CD4-positive, alpha-beta T cell treated with Interleukin-17A for 1 hour (primary cell): ENCODE measurements around the gene RTN4.

ENCODE experiments used
- DNase-seq: peaks from one replicate; pipeline ENCODE4 v3.0.0-alpha.2; 2020

RTN4 gene

DNA sequence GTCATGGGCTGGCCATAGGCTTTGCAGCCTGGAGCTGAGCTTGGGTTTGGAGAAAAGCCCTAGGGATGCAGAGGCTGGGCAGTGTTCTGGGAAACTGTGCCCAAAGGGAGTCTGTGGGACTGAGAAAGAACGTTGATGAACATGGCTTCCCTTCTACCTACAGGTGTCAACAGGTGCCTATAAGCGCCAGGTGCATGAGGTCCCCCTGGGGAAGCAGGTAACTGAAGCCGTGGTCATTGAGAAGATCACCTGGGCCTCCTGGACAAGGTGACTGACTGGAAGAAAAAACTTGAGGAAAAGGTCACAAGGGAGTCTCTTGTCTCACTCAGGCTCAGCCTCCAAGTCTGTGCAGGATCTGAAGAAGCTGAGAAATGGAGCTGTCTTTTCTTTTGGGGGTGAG lies 83.4 kb downstream of the RTN4 start:
- DNase-seq, result no peak

DNA sequence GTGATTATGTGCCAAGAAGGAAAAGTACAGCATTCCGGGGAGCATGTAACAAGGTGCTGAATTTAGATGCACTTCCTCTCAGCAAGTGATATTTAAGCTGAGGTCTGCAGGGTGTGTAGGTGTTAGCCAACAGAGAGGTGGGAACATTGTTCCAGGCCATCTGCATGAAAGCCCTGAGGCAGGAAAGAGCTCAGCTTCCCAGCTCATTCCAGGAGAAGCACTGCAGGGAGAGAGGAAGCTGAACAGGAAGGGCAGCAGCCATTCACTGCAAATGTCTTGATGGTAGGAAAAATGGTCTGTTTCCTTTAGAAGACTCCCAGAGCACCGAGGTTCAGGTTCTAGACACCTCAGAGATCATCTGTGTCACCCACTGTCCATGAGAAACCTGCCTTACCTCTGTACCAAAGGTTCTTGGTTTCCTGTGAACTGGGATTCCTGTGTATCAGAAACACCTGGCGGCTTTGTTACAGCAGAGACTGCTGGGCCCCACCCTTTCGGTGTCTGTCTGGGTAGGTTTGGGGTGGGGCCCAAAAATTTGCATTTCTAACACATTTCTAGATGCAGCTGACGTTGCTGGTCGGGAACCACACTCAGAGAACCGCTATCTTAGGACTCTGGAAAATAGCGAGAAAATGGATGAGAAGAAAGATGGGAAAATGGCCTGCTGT lies 84.0 kb downstream of the RTN4 start:
- DNase-seq, result no peak

DNA sequence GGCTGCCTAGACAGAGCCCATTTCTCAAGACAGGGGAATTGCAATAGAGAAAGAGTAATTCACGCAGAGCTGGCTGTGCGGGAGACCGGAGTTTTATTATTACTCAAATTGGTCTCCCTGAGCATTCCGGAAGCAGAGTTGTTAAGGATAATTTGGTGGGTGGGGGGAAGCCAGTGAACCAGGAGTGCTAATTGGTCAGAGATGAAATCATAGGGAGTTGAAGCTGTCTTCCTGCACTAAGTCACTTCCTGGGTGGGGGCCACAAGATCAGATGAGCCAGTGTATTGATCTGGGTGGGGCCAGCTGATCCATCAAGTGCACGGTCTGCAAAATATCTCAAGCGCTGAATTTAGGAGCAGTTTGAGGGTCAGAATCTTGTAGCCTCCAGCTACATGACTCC lies 84.8 kb downstream of the RTN4 start:
- no peak for DNase-seq

DNA sequence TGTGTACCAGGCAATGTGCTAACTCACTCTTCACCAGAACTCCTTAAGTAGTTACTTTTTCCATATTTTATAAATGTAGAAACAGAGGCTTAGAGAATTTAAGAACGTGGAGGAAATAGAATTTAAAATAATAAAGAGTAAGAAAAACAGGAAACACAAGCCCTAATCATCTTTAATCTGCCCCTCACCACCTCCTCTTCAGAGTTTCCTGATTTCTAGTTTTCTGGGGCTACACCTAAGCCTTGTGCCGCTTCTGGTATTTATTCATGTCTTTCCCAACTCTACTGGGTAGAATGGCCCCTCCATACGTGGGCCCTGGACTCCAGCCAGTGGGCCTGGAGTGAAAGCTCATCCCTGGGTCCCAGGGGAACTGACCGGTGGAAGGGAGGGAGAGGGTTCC lies 85.4 kb downstream of the RTN4 start:
- no peak for DNase-seq

DNA sequence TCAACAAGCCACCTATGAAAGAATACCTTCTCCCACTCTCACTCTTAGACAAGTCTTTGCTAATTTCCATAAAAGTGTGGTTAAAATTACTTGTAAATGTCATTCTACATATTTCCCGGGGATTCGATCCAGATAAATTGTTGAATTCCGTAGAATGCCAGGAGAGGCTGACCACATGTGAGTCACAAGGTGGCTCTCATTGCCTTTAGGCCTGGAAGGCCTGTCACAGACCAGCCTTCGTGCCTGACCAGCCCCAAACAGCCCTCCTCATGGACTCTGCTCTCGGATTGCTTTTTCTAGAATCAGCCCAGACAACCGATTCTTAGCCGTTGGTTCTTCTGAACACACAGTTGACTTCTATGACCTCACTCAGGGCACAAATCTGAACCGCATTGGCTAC lies 86.0 kb downstream of the RTN4 start:
- DNase-seq, result no peak

DNA sequence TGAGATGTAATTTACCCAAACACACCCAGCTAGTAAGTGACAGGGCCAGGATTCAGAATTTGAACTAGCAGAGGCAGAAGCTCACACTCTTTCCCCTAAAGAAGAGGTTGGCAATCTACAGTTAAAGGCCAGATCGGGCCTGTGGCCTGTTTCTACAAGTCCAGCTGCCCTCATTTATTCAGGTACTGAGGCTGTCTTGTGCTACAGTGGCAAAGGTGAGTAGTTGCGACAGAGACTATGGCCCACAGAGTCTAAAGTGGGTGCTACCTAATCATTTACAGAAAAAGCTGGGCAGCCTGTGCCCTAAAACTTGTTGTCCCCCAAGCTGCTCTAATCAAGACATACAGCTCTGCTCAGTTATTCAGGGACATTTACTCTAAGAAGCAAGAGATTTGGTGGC lies 86.8 kb downstream of the RTN4 start:
- no peak for DNase-seq

DNA sequence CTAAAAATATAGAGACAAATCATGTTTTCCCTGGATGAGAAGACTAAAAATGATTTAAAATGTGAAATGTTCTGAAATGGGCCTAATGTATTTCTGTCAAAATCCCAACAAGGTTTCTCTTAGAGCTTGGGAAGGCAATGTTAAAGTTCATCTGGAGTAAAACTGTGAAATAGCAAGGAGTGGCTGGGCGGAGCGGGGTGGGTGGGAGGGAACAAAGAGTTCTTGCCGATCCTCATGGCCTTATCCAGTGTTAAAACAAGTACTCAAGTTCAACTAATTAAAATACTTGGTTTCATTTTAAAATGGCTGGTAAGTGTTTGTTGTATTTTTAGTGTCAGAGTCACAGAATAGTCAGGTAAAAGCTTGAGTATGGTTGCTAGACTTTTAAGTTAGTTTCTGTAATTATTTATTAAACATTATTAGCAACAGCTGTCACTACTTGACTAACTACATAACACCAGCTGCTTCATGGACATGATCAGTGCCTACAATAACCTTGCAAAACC lies 87.3 kb downstream of the RTN4 start:
- no peak for DNase-seq

DNA sequence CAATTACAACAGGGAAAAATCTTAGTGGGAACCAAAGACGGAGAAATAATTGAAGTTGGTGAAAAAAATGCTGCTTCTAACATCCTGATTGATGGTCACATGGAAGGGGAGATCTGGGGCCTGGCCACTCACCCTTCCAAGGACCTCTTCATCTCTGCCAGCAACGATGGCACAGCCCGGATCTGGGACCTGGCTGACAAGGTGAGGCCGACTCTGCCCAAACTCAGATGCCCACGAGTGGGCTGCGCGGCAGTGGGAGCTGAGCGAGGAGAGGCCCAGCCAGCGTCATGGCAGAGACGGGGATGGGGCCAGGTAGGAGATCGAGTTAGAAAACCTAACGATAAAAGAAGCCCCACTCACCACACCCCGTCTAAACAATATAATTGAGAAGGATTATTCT lies 87.7 kb downstream of the RTN4 start:
- DNase-seq, result no peak

DNA sequence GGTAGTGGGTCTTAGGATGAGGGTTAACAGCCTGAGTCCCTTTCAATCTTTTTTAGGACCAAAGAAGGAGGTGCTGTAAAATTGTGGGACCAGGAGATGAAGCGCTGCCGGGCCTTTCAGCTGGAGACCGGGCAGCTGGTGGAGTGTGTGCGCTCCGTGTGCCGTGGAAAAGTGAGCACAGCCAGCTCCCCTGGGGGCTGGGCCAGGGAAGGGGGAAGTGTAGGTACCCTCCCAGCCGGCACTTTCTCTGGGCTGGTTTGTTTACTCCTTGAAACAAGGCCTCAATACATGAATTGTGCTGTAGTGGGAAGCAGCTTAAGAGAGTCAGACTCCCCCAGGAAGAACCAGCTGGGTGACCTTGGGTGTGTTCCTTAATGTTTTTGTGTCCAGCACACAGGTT lies 90.1 kb downstream of the RTN4 start:
- DNase-seq, result no peak

DNA sequence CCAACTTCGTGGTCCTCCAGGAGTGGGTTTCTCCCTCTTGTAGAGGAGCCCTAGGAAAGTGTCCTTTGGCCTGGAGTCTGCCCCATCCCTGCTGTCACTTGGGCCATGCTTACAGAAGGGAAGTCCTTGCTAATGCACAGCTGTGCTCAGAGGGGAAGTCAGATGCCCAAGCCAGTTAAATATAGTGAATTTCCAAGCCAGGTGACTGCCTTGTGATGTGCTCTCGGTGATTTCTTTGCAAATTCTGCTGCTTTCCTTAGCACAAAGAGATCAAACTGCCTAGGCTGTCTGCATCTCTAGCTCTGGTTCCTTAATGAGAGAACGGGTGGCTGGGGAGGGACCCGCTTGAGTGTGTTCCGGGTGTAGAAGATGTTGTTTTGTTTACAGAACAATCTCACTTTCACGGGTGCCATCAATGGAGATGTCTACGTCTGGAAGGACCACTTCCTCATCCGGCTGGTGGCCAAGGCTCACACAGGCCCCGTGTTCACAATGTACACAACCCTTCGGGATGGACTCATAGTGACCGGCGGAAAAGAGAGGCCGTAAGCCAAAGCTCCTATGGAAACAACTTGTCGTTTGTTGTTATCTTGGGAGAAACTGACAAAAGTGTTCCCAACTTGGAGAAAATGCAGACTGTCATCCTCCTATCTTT lies 91.4 kb downstream of the RTN4 start:
- DNase-seq, result no peak

DNA sequence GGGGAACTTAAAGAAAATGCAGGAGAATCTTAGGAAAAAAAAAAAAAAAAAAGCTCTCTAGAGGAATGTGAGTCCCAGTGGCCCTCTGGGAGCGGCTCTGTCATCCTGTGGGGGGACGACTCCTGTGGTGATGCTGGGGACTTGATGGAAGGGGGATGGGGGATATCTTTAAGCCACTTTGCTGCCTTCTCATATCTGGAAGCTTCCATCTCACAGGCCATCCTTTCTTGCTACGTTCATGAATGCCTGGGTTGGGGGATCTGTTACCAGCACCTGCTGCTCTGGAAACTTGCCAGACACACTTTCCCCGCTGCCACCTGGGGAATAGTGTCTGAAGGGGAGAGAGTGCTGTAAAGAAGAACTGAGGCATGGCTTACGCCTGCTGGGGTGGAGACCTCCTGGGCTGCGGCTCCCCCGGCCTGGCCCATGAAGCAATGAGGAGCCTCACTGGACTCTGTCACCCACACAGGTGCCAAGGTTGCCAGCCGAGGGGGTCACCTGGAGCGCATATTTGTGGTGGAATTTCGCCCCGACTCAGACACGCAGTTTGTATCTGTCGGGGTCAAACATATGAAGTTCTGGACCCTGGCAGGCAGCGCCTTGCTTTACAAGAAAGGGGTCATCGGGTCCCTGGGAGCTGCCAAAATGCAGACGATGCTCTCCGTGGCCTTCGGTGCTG lies 92.8 kb downstream of the RTN4 start:
- no peak for DNase-seq

DNA sequence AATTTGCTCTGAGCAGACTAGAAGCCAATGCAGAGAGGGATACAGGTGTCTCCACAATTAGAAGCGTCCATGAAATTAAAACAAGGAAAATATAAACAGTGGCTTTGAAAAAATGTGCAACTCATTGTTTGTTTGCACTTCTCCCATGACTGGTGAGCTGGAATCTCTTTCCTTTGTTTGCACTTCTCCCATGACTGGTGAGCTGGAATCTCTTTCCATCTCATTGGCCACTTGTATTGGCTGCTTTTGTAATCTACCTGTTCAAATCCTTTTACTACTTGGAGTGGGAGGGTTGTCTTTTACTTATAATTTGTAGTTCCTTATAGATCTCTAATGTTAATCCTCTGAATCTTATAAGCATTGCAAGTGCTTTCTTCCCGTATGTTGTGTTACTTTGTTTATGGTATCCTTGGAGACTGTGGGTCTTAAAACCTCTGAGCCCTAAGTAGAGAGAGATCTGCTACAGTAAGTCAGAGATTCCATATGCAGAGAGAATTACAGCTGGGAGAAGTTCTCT lies 94.1 kb downstream of the RTN4 start:
- DNase-seq, result no peak

DNA sequence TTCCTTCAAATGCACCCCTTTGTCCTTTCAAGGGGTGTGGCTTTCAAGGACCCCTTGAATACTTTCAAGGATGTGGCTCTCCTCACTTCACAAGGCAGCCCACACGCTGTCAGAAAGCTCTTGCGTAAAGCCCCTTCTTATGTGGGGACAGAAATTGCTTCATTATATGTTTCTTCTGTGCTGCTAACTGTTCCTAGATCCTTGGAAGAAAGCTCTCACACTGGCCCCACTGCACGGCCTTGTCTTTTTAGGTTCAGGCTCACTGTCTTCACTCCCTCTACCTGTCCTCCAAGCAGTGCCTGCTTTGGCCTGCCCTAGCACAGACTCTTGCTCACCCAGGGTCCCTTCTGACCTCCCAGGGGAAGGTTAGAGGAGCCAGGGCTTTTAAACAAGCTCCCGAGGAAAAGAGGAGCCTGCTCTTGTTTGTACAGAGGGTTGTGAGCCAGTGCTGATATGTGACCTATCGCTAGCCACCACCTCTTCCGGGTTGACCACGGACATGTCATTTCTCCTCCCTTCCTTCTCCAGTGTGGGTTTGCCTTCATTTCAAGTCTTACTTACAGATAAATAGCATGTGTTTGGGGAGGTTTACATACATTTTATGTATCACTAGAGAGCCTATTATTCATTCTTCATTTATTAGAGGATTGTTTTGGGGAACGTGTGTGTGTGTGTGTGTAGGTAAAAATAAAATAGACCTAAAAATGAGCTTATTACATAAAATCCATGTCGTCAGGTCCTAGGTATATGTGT lies 94.7 kb downstream of the RTN4 start:
- DNase-seq, result no peak

DNA sequence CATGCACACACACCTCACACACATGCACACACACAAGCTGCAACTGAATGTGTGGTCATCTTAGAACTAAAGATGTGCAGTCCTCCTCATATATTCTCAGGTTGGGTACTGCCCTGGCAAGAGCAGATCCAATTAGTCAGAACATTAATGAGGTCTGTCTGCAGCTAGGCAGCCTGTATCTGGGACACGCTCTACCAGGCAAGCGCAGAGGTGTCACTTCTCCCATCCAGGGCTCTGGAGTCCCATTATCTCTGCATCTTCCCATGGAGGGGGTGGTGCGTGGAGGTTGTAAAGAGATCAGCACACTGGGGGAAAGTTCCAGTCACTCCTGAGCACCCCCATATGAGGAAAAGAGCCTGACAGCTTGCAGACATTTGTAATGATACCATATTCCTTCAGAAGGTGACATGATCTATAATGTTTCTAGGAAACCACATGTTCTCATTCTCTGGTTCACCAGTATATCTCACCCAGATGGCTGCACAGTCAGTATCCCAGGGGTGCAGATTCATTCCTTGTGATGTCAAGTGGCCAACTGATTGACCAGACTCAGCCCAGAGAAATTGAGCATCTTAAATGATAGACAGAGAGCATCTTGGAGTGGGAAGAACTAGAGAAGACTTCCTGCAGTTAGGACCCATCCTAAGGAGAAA lies 95.4 kb downstream of the RTN4 start:
- no peak for DNase-seq

DNA sequence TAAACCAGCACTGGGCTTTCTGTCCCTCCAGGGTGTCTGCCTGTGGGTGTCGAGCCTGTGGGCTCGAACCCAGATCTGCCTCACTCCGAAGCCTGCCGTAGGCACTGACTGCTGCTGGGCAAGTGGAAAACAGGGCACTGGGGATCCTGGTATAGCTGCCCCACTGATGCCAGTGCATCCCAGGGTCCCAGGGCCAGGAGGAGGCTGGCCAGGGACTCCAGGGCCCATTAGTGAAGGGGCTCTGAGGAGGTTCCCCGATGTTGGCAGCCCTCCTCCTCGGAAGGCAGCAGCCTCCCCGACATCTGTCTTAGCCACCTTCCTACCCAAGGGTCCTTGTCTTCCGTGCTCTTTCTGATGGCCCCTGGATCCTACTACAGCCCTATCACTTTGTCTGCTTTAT lies 96.1 kb downstream of the RTN4 start:
- no peak for DNase-seq

DNA sequence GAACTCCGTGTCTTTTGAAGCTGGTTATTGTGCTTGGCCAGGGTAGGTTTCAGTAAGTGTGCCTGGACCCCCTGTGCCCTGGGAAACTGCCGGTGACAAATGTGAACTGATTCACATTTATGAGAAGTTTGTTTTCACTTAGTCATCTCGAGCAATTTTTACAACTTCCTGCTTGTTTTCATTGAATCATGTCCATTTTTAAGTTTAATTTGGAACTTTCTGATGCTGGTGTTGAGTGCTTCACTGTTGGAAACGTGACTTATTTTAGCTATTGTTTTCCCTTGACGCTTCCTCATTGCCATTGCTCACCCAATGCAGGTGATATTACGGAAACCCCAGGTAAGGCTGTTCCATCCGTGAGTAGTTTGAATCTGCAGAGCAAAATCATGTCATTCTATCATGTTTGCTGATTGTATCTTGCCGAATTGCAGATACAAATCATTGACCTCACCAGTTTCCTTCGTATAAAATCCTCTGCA lies 97.2 kb downstream of the RTN4 start:
- no peak for DNase-seq

DNA sequence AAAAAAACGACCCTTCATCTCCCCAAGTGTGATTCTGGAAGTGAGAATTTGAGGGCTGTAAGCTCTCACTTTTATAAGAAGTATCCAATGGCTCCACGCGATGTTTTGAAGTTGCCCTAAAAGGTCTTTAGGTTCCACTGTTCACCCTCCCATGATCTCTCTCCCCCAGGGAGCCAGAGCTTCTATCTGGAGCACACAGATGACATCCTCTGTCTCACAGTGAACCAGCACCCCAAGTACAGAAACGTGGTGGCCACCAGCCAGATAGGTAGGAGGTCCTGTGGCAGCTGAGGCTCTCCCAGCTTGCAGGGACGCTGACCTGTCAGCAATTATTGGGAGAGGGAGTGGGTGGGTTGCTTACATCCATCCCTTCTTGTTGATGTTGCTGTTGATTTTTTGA lies 97.8 kb downstream of the RTN4 start:
- no peak for DNase-seq

DNA sequence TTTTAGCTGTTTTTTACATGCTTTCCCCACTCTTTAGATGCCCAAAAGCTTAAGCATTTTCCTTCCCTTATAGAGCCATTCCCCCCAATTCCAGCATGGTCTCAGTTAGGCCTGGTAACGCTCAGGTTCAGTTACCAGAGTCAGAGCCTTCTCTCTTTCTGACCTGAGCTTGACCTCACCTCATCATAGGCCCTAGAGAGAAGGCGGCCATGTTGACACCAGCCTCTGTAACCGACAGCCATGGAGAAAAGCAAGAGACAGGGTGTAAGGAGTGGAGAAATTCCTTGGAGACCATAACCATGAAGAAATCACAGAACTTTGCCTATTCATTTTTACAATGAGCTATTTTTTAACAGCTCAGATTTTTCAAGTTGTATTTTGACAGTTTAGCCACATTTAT lies 99.4 kb downstream of the RTN4 start:
- DNase-seq, result no peak

DNA sequence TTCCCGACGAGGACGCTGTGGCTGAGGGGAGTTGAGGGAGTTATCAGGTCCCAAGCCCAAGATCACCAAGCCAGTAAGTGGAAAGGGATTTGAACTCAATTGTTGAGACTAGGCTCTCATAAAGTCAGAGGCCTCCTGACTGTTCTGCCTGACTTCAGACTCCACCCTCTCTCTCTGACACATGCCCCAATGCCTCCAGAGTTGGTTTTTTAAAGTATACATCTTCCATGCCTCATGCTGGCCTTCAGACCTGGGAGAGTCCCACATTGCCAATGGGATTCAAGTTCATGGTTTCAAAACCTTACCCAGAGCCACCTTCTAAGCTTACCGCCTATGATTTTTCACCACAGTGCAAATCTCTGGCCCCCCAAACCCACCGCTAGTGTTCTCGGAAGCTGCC lies 100.8 kb downstream of the RTN4 start:
- DNase-seq, result no peak

DNA sequence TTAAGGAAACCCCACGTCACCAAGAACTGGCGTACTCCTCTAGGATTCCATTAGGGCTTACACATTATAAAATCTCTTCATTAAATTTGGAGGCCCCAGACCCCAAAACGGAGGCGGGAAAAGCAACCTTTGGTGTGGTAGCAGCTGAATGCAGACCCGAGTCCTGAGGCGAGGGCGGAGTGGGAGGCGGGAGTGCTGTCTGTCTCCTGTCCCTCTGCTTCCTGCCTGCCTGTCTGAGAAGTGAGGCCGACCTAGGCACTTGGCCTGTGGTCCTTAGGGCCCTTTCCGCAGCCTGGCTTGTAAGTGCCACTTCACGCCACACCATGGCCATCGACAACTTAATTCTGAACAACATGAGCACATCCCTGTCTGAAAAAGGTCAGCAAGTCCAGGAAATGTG lies 102.1 kb downstream of the RTN4 start:
- DNase-seq, result no peak

DNA sequence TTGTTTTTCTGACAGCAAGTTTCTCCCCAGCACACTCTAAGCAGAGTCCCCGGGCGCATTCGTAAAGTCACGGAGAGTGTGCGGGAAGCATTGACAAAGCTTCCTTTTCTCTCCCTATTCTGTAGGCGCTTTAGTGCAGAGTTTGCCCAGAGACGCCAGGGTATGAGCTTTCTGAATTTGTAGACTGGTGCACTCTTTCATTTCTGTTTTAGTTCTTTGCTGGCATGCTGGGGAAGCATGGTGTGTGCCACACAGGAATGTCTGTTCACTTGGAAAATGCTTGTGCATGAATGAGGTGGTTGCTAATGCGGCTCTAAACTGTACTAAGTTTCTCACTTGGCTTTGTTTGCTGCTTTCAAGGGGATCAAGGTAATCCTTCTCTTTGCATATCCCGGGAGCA lies 102.6 kb downstream of the RTN4 start:
- no peak for DNase-seq

DNA sequence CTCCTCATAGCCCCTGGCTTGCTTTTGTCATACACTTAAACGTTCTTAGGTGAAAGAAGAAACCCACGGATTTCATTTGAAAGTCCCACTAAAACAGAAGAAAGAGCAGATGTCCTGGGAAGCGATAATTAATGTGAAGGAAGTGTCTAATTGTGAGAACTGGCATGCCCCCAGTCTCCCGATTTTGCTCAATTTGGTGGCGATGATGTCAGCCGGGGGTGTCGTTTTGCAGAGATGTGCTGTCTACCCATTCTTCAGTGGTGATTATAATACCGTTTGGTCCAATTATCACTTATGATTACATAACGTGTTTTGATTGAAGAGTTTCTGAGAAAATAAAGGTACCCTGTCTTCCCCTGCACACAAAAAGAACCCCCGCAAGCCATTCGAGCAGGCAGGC lies 103.1 kb downstream of the RTN4 start:
- DNase-seq, result no peak
